Tibial nerve (tissue), 4 donors: ENCODE measurements around the gene OPCML.

Experiments
- EP300 ChIP-seq, 2 donors: sonication (generic); formaldehyde crosslinking; IDR thresholded peaks; one replicate each; pipeline ENCODE4 v1.6.1; 2017; ENCODE audit warnings: antibody characterized with exemption in 2 of 2, mild to moderate bottlenecking in 1 of 2
- POLR2A ChIP-seq, 2 donors: fragments of 450-650 bp; IDR thresholded peaks; one replicate each; pipeline ENCODE4 v1.6.1; 2017; ENCODE audit warnings: antibody characterized with exemption in 2 of 2, mild to moderate bottlenecking in 2 of 2, moderate library complexity in 2 of 2
- TF ChIP-seq, protein P1 (sequence below), 5 experiments: fragments of 200-600 bp in 3 of 5; fragments of 450-650 bp in 2 of 5; sonication (generic) in 3 of 5; IDR thresholded peaks; one replicate each; pipeline ENCODE4 v1.5.1; 2016 to 2019; ENCODE audit warnings: antibody characterized with exemption in 5 of 5, mild to moderate bottlenecking in 3 of 5, moderate library complexity in 2 of 5

- TF ChIP-seq, protein P1, sequence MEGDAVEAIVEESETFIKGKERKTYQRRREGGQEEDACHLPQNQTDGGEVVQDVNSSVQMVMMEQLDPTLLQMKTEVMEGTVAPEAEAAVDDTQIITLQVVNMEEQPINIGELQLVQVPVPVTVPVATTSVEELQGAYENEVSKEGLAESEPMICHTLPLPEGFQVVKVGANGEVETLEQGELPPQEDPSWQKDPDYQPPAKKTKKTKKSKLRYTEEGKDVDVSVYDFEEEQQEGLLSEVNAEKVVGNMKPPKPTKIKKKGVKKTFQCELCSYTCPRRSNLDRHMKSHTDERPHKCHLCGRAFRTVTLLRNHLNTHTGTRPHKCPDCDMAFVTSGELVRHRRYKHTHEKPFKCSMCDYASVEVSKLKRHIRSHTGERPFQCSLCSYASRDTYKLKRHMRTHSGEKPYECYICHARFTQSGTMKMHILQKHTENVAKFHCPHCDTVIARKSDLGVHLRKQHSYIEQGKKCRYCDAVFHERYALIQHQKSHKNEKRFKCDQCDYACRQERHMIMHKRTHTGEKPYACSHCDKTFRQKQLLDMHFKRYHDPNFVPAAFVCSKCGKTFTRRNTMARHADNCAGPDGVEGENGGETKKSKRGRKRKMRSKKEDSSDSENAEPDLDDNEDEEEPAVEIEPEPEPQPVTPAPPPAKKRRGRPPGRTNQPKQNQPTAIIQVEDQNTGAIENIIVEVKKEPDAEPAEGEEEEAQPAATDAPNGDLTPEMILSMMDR (IDR thresholded peaks at IDR 0.05) = no peak
- TF ChIP-seq POLR2A (IDR thresholded peaks at IDR 0.05) (no peak), EP300 (IDR thresholded peaks at IDR 0.05) (no peak)
These were observed 1136.9 kb downstream of the OPCML start for GRCh38 chr11:132395434-132395833.
